ENCODE data around the gene KLK8. TPM values are rescaled to one million over a fixed set of nuclear protein-coding genes. Genes with fewer than 3 reads are reported as not detected.

KLK8 gene
- total RNA-seq, 1 experiment from 2014 or later: 4.4 TPM

DNA sequence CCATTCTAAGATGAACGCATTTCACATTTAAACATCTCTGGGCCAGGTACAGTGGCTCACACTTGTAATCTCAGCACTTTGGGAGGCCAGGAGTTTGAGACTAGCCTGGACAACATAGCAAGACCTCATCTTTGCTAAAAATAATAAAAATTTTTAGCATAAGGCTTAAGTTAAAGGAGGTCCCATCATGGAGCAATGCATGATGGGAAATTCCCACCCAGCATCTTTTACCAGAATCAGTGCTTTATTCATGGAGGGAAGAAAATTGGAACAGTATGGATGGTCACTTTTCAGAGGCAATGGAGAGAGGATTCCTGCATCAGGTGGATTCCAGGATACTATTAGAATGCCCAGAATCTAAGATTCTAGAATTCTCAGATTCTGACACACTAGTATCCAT is 3.8 kb upstream of the KLK8 start (continued):
- no peak for TF ChIP-seq PRRX2 (CRISPR knock-in tag; IDR thresholded peaks at IDR 0.05)

DNA sequence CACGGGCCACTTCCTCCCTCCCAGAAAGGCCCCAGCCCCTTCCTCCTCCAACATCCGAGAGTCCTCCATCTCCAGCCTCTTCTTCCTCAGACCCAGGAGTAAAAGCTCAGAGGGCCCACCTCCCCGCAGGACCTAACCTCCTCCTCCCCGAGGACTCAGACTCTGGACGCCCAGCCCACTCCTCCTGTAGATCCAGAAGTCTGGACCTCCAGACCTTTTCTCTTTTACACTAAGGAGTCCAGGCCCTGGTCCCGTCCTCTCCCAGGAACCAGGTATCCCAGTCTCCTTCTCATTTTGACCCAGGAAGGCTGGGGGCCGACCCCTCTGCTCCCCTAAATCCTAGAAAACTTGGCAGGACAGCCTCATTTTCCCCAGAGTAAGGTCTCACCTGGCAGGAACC is 1.9 kb upstream of the KLK8 start:
- Mint-ChIP-seq H3K4me3 (no peak overlapping the region), H3K27me3 (ENCODE audit: low read depth) (peaks cover 48% of the 10 kb centered on the region), H3K4me1 (peaks cover 24% of the 10 kb centered on the region), H3K27ac (no peak overlapping the region), H3K9me3 (no peaks in the 10 kb centered on the region), H3K36me3 (no peaks in the 10 kb centered on the region)
- ChIA-PET CTCF (interaction anchor here (6.0 kb wide), 1 partner anchor 14 kb away, joined by 94 read pairs; no protein-coding TSS in a partner anchor), POLR2A (no interaction called here)
- DNase-seq (ENCODE audit: low spot score) (no peak), ATAC-seq (no peak)
- TF ChIP-seq ZNF219 (CRISPR knock-in tag; IDR thresholded peaks at IDR 0.05; ENCODE audit: borderline replicate concordance) (no peak), TEAD4 (CRISPR knock-in tag; IDR thresholded peaks at IDR 0.05) (no peak), NFATC4 (CRISPR knock-in tag; IDR thresholded peaks at IDR 0.05) (no peak), SMAD4 (CRISPR knock-in tag; IDR thresholded peaks at IDR 0.05) (no peak), NFE2L1 (CRISPR knock-in tag; IDR thresholded peaks at IDR 0.05) (no peak), FOXJ3 (CRISPR knock-in tag; IDR thresholded peaks at IDR 0.05; ENCODE audit: borderline replicate concordance) (no peak), ZNF232 (CRISPR knock-in tag; IDR thresholded peaks at IDR 0.05) (no peak)
- TF ChIP-seq, protein P1, sequence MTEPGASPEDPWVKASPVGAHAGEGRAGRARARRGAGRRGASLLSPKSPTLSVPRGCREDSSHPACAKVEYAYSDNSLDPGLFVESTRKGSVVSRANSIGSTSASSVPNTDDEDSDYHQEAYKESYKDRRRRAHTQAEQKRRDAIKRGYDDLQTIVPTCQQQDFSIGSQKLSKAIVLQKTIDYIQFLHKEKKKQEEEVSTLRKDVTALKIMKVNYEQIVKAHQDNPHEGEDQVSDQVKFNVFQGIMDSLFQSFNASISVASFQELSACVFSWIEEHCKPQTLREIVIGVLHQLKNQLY (CRISPR knock-in tag; IDR thresholded peaks at IDR 0.05): no peak
- TF ChIP-seq, protein P2, sequence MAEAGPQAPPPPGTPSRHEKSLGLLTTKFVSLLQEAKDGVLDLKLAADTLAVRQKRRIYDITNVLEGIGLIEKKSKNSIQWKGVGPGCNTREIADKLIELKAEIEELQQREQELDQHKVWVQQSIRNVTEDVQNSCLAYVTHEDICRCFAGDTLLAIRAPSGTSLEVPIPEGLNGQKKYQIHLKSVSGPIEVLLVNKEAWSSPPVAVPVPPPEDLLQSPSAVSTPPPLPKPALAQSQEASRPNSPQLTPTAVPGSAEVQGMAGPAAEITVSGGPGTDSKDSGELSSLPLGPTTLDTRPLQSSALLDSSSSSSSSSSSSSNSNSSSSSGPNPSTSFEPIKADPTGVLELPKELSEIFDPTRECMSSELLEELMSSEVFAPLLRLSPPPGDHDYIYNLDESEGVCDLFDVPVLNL (CRISPR knock-in tag; IDR thresholded peaks at IDR 0.05; ENCODE audit: borderline replicate concordance, low read depth): no peak
- TF ChIP-seq, protein P3, sequence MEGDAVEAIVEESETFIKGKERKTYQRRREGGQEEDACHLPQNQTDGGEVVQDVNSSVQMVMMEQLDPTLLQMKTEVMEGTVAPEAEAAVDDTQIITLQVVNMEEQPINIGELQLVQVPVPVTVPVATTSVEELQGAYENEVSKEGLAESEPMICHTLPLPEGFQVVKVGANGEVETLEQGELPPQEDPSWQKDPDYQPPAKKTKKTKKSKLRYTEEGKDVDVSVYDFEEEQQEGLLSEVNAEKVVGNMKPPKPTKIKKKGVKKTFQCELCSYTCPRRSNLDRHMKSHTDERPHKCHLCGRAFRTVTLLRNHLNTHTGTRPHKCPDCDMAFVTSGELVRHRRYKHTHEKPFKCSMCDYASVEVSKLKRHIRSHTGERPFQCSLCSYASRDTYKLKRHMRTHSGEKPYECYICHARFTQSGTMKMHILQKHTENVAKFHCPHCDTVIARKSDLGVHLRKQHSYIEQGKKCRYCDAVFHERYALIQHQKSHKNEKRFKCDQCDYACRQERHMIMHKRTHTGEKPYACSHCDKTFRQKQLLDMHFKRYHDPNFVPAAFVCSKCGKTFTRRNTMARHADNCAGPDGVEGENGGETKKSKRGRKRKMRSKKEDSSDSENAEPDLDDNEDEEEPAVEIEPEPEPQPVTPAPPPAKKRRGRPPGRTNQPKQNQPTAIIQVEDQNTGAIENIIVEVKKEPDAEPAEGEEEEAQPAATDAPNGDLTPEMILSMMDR (IDR thresholded peaks at IDR 0.05): no peak
- TF ChIP-seq, protein P4, sequence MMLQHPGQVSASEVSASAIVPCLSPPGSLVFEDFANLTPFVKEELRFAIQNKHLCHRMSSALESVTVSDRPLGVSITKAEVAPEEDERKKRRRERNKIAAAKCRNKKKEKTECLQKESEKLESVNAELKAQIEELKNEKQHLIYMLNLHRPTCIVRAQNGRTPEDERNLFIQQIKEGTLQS (CRISPR knock-in tag; conservative IDR thresholded peaks at IDR 0.05): no peak

DNA sequence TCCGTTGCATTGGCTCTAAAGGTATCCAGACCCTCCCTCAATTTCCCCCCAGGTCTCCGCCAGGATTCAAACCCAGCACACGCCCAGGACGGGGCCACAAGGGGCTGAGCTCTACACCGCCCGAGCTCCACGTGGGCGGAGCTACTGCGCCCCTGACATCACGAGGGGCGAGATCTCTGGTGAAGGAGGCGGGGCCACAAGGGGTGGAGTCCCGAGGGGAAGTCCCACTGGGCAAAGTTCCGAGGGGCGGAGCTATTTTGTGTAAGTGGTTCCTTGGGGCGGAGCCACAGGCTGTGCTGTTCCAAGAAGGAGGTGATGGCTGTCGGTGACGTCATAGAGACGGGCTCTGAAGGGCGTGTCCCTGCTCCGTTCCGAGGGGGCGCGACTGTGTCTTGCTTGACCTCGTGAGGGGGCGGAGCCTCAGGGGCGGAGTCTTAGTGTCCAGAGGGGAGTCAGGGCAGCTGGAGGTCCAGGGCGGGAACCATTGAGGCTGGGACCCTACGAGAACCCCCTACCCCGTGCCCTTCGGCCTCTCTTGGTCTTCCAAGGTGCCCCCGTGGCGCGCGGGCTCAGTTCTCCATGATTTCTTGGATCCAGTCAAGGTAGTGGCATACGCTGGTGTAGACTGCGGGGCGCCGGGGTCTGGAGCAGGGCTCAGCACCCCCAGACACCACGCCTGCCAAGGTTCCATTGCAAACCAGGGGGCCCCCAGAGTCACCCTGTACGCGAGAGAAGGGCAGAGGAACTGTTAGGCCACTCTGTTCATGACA is 1.3 kb upstream of the KLK8 start:
- Mint-ChIP-seq H3K4me3 (peak overlapping the region; percentile 67), H3K27me3 (ENCODE audit: low read depth) (peaks cover 52% of the 10 kb centered on the region)
- POLR2A ChIA-PET: no interaction called here

DNA sequence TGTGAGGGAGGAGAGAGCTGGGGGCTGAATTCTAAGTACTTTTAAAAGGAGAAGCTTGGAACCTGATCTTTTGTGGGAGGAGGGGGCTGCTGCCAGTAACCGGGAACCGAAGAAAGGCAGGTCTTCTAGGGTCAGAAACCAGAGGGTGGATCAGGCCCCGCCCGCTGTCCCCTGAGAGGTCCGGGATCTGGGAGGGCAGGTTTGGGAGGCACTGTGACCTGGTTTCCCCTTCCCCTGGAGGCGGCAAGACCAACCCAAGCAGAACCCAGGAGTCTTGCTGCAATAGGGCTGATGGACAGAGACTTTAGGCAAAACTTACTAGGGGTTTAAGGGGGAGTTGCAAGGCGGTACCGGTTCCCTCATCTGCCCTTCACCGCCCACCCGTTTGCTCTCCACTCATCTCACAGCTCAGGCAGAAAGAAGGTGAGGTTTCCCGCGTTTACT is 707 bp upstream of the KLK8 start:
- Mint-ChIP-seq H3K27me3 (ENCODE audit: low read depth) (peaks cover 52% of the 10 kb centered on the region), H3K4me1 (peaks cover 24% of the 10 kb centered on the region), H3K27ac (peak overlapping the region; percentile 93), H3K36me3 (no peaks in the 10 kb centered on the region), H3K9me3 (no peaks in the 10 kb centered on the region), H3K4me3 (peak overlapping the region; percentile 67)
- DNase-seq (ENCODE audit: low spot score) (no peak), ATAC-seq (no peak)
- TF ChIP-seq GTF2I (CRISPR knock-in tag; conservative IDR thresholded peaks at IDR 0.05) (no peak), HMGA2 (CRISPR knock-in tag; IDR thresholded peaks at IDR 0.05) (no peak), SMAD4 (CRISPR knock-in tag; IDR thresholded peaks at IDR 0.05) (no peak), NFE2L1 (CRISPR knock-in tag; IDR thresholded peaks at IDR 0.05) (no peak), ELF4 (CRISPR knock-in tag; IDR thresholded peaks at IDR 0.05; ENCODE audit: low read depth) (no peak), KAT7 (CRISPR knock-in tag; IDR thresholded peaks at IDR 0.05; ENCODE audit: borderline replicate concordance) (no peak), SOX15 (CRISPR knock-in tag; IDR thresholded peaks at IDR 0.05) (no peak), ZNF263 (CRISPR knock-in tag; IDR thresholded peaks at IDR 0.05; ENCODE audit: low read depth) (no peak), NR2C2 (CRISPR knock-in tag; IDR thresholded peaks at IDR 0.05) (no peak), CBFB (CRISPR knock-in tag; IDR thresholded peaks at IDR 0.05; ENCODE audit: low read depth) (no peak)
- TF ChIP-seq, protein P5, sequence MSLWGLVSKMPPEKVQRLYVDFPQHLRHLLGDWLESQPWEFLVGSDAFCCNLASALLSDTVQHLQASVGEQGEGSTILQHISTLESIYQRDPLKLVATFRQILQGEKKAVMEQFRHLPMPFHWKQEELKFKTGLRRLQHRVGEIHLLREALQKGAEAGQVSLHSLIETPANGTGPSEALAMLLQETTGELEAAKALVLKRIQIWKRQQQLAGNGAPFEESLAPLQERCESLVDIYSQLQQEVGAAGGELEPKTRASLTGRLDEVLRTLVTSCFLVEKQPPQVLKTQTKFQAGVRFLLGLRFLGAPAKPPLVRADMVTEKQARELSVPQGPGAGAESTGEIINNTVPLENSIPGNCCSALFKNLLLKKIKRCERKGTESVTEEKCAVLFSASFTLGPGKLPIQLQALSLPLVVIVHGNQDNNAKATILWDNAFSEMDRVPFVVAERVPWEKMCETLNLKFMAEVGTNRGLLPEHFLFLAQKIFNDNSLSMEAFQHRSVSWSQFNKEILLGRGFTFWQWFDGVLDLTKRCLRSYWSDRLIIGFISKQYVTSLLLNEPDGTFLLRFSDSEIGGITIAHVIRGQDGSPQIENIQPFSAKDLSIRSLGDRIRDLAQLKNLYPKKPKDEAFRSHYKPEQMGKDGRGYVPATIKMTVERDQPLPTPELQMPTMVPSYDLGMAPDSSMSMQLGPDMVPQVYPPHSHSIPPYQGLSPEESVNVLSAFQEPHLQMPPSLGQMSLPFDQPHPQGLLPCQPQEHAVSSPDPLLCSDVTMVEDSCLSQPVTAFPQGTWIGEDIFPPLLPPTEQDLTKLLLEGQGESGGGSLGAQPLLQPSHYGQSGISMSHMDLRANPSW (CRISPR knock-in tag; conservative IDR thresholded peaks at IDR 0.05; ENCODE audit: low read depth): no peak
- CTCF ChIA-PET: interaction anchor here (0.8 to 6.0 kb wide), 9 partner anchors 15 to 464 kb away, joined by 3 to 94 read pairs (median 4); partner anchors contain the start of gene KLK7
- POLR2A ChIA-PET: no interaction called here

More for the DNA sequence above, 1.3 kb upstream of the KLK8 start:
- DNase-seq (ENCODE audit: low spot score): peak; percentile 97
- Mint-ChIP-seq H3K9me3 (no peaks in the 10 kb centered on the region), H3K36me3 (no peaks in the 10 kb centered on the region), H3K4me1 (peaks cover 24% of the 10 kb centered on the region), H3K27ac (peak overlapping the region; percentile 93)
- CTCF ChIA-PET: interaction anchor here (0.5 to 6.0 kb wide), 9 partner anchors 15 to 465 kb away, joined by 3 to 94 read pairs (median 4); partner anchors contain the start of gene KLK7
- ATAC-seq: peak; percentile 81
- TF ChIP-seq SP1 (CRISPR knock-in tag; conservative IDR thresholded peaks at IDR 0.05): 0 out of 2 replicates have a peak, but pooled peaks have one; percentile 24
- no peak for TF ChIP-seq TEAD4 (CRISPR knock-in tag; IDR thresholded peaks at IDR 0.05)

All from WTC11 (cell line).